Astrocyte of the spinal cord (primary cell): ENCODE results near the gene GNAT2.

ENCODE experiments used
- DNase-seq: peaks from one replicate; pipeline ENCODE4 v3.0.0; 2011; ENCODE audit warnings: low read depth, low spot score
- H3K4me3 ChIP-seq: 2 replicates; pipeline ENCODE4 v1.5.1; 2011; ENCODE audit warnings: low read depth, mild to moderate bottlenecking, low read length, moderate library complexity
- in situ Hi-C: cut with HindIII; loops from 2 replicates; pipeline ENCODE4 v1.10.0; 2017; ENCODE audit warnings: low sequenced_read_pairs
- TF ChIP-seq, protein P1 (sequence below): IDR thresholded peaks from 2 replicates; pipeline ENCODE4 v1.5.1; 2012; ENCODE audit warnings: low read depth, mild to moderate bottlenecking, low read length, inconsistent platforms

Gene GNAT2

GRCh38 chr1:109598156-109598555 lies 21.3 kb downstream of the GNAT2 start:
- H3K4me3 ChIP-seq, result no peak overlapping the region
- TF ChIP-seq, protein P1, sequence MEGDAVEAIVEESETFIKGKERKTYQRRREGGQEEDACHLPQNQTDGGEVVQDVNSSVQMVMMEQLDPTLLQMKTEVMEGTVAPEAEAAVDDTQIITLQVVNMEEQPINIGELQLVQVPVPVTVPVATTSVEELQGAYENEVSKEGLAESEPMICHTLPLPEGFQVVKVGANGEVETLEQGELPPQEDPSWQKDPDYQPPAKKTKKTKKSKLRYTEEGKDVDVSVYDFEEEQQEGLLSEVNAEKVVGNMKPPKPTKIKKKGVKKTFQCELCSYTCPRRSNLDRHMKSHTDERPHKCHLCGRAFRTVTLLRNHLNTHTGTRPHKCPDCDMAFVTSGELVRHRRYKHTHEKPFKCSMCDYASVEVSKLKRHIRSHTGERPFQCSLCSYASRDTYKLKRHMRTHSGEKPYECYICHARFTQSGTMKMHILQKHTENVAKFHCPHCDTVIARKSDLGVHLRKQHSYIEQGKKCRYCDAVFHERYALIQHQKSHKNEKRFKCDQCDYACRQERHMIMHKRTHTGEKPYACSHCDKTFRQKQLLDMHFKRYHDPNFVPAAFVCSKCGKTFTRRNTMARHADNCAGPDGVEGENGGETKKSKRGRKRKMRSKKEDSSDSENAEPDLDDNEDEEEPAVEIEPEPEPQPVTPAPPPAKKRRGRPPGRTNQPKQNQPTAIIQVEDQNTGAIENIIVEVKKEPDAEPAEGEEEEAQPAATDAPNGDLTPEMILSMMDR, result no peak
- in situ Hi-C loops, result no loop called here
- no peak for DNase-seq

DNA sequence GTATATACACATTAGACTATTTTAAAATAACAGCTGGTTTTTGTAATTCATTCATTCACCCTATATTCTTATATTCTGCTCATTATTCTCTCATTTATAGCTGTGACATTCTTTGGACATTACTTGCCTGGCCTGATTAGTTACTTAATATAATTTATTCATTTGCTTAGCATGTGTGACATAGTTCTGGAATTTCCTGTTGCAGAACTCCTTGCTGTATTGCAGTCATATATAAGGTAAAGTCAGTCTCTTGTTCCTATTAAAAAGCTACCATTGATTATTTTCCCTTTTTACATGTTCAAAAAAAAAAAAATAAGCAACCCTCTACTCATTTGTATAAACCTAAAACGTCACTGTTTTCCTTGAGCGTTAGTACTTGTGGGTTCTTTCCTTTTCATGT lies 23.9 kb downstream of the GNAT2 start:
- DNase-seq, result no peak
- TF ChIP-seq, protein P1, result no peak
- in situ Hi-C loops, result no loop called here
- no peak overlapping the region for H3K4me3 ChIP-seq

DNA sequence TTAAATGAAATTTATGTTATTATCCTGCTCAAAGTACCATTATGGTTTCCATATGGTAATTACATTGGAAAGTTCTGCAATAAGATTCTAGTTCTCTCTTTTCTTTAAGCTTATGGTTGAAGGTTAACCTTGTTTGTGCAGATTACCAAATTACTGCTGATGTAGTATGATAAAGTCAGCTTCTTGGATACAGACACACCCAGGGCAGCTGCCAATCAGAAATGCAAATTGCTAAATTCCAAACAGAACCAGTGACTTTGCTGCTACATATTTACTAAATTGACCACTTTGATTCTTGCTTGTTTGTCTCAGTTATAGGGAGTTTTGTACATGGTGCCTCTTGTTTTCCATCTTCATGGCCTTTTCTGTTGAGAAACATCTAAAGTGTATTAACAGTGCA lies 26.5 kb downstream of the GNAT2 start:
- H3K4me3 ChIP-seq, result no peak overlapping the region
- TF ChIP-seq, protein P1, result no peak
- in situ Hi-C loops, result no loop called here
- no peak for DNase-seq

DNA sequence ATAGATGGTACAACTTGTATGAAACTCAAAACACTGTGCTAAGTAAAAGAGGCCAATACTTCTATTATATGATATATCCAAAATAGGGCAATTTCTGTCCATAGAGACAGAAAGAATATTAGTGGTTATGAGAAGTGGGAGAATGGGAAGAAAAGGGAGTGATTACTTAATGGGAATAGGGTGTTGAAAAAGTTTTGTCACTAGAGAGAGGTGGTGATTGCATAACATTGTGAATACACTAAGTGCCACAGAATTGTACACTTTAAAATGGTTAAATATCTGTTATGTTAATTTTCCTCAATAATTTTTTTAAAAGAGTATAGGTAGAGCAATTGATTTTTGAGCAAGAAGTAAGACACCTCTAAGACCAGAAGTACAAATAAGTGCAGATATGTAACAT lies 29.7 kb downstream of the GNAT2 start:
- TF ChIP-seq, protein P1, result no peak
- no peak for DNase-seq
- in situ Hi-C loops, result no loop called here
- H3K4me3 ChIP-seq, result no peak overlapping the region

DNA sequence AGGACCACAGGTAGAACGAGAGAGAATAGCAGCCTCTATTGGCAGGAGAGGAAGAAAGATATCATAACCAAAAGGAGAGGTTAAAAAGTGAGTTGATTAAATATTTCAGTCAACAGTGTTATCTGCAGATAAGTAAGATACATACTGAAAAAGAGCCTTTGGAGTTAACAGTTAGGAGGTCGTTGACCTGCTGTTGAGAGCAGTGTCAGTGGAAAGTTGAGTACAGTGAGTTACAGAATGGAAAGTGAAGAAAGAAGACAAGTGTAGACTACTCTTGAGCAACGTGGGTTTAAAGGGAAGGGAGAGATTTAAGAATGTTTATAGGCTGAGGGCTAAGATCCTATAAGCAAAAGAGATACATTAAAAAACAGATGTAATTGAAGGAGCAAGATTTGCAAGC lies 30.2 kb downstream of the GNAT2 start:
- in situ Hi-C loops, result no loop called here
- TF ChIP-seq, protein P1, result no peak

GRCh38 chr1:109586055-109586454 lies 33.4 kb downstream of the GNAT2 start:
- in situ Hi-C loops, result no loop called here

More for the DNA sequence above, 30.2 kb downstream of the GNAT2 start:
- no peak for DNase-seq
- no peak overlapping the region for H3K4me3 ChIP-seq

More at GRCh38 chr1:109586055-109586454, 33.4 kb downstream of the GNAT2 start:
- no peak for DNase-seq
- H3K4me3 ChIP-seq, result no peak overlapping the region
- TF ChIP-seq, protein P1, result no peak
